HG03469 (cell line): Measurements from ENCODE around the gene SLC17A3.

Experiments
- ATAC-seq: cut with Tn5 transposase; IDR thresholded peaks from one replicate; pipeline ENCODE4 v1.9.1; 2021; ENCODE audit warnings: mild to moderate bottlenecking, moderate library complexity, moderate number of reproducible peaks; ENCODE audit not compliant: unreplicated experiment

SLC17A3 gene

GRCh38 chr6:25892877-25893276 is 18.8 kb upstream of the SLC17A3 start:
- no peak for ATAC-seq

GRCh38 chr6:25889877-25890853 is 16.1 kb upstream of the SLC17A3 start:
- no peak for ATAC-seq

- no peak for ATAC-seq
These were observed 14.6 kb upstream of the SLC17A3 start for GRCh38 chr6:25888626-25889025.

- ATAC-seq, result no peak
These were observed 12.0 kb upstream of the SLC17A3 start for GRCh38 chr6:25886066-25886465.

GRCh38 chr6:25883991-25884390 is 9.9 kb upstream of the SLC17A3 start:
- no peak for ATAC-seq

GRCh38 chr6:25883536-25883935 is 9.5 kb upstream of the SLC17A3 start:
- no peak for ATAC-seq

GRCh38 chr6:25882051-25882496 is 8.0 kb upstream of the SLC17A3 start:
- no peak for ATAC-seq

- no peak for ATAC-seq
These were observed 6.6 kb upstream of the SLC17A3 start for GRCh38 chr6:25880601-25881000.

GRCh38 chr6:25878721-25879322 is 4.8 kb upstream of the SLC17A3 start:
- ATAC-seq, result no peak

- ATAC-seq, result no peak
These were observed 2.0 kb upstream of the SLC17A3 start for GRCh38 chr6:25875926-25876602.

- no peak for ATAC-seq
These were observed 1.5 kb upstream of the SLC17A3 start for GRCh38 chr6:25875563-25875905.

GRCh38 chr6:25874822-25875562 is 949 bp upstream of the SLC17A3 start:
- ATAC-seq, result no peak

GRCh38 chr6:25872814-25873213 is 1.2 kb downstream of the SLC17A3 start:
- ATAC-seq, result no peak

GRCh38 chr6:25869840-25870239 is 4.2 kb downstream of the SLC17A3 start:
- no peak for ATAC-seq

GRCh38 chr6:25868436-25869183 is 5.4 kb downstream of the SLC17A3 start:
- no peak for ATAC-seq

GRCh38 chr6:25866011-25866410 is 8.0 kb downstream of the SLC17A3 start:
- no peak for ATAC-seq

- ATAC-seq, result no peak
These were observed 10.7 kb downstream of the SLC17A3 start for GRCh38 chr6:25863360-25863759.

GRCh38 chr6:25862199-25862598 is 11.8 kb downstream of the SLC17A3 start:
- ATAC-seq, result no peak

- no peak for ATAC-seq
These were observed 21.3 kb downstream of the SLC17A3 start for GRCh38 chr6:25852756-25853155.

- no peak for ATAC-seq
These were observed 22.1 kb downstream of the SLC17A3 start for GRCh38 chr6:25851961-25852360.
